HEK293T (cell line): ENCODE measurements around the gene ERN1.

Experiments used
- CTBP1 ChIP-seq: fragments of 450-650 bp; IDR thresholded peaks from 2 replicates; pipeline ENCODE4 v1.6.1; 2016; ENCODE audit warnings: borderline replicate concordance
- ELF4 ChIP-seq: fragments of 450-650 bp; IDR thresholded peaks from 2 replicates; pipeline ENCODE4 v1.6.1; 2017; ENCODE audit warnings: antibody characterized with exemption
- FOXK2 ChIP-seq: fragments of 450-650 bp; IDR thresholded peaks from 2 replicates; pipeline ENCODE4 v1.6.1; 2016; ENCODE audit warnings: mild to moderate bottlenecking
- FOXM1 ChIP-seq: fragments of 450-650 bp; IDR thresholded peaks from 2 replicates; pipeline ENCODE4 v1.6.1; 2017; ENCODE audit warnings: mild to moderate bottlenecking, borderline replicate concordance
- SP1 ChIP-seq: fragments of 450-650 bp; IDR thresholded peaks from 2 replicates; pipeline ENCODE4 v1.6.1; 2017
- TARDBP ChIP-seq: fragments of 450-650 bp; IDR thresholded peaks from 2 replicates; pipeline ENCODE4 v1.6.1; 2016
- TF ChIP-seq, protein P1 (sequence below): fragments of 450-650 bp; IDR thresholded peaks from 2 replicates; pipeline ENCODE4 v1.6.1; 2016

DNA sequence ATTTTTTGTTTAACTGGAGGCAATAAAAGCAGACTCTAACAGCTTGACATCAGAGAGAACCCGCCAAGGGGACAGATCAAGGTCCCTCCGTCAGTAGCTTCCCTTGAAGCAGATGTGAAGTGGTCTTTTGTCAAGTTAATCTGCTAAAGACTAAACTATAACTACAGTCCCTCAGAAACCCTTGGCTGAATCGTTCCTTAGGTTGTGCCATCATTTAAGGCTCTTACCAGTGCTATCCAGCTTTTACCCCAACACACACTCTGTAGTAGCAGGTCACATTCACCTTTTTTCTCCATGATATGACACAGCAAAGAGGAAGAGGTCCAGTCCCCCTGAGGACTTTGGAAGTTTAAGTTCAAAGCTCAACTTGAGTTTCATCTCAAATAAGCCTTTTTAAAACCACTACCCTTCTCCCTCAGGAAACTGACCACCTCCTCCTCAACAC, 49.7 kb downstream of the ERN1 start:
- TF ChIP-seq CTBP1 = no peak
- no peak for TF ChIP-seq FOXK2
- TF ChIP-seq FOXM1 = no peak
- TF ChIP-seq, protein P1, sequence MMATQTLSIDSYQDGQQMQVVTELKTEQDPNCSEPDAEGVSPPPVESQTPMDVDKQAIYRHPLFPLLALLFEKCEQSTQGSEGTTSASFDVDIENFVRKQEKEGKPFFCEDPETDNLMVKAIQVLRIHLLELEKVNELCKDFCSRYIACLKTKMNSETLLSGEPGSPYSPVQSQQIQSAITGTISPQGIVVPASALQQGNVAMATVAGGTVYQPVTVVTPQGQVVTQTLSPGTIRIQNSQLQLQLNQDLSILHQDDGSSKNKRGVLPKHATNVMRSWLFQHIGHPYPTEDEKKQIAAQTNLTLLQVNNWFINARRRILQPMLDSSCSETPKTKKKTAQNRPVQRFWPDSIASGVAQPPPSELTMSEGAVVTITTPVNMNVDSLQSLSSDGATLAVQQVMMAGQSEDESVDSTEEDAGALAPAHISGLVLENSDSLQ = no peak
- no peak for TF ChIP-seq ELF4
- no peak for TF ChIP-seq TARDBP
- TF ChIP-seq SP1 = no peak
